ENCODE results near the gene HEBP1.

The HEBP1 gene

GRCh38 chr12:13032164-13032563 lies 32.1 kb upstream of the HEBP1 start:
- no peak for DNase-seq
- TF ChIP-seq GATA1 (IDR thresholded peaks at IDR 0.05; ENCODE audit: low read depth, low read length) (no peak), POLR2A (IDR thresholded peaks at IDR 0.05; ENCODE audit: low read length) (no peak)

DNA sequence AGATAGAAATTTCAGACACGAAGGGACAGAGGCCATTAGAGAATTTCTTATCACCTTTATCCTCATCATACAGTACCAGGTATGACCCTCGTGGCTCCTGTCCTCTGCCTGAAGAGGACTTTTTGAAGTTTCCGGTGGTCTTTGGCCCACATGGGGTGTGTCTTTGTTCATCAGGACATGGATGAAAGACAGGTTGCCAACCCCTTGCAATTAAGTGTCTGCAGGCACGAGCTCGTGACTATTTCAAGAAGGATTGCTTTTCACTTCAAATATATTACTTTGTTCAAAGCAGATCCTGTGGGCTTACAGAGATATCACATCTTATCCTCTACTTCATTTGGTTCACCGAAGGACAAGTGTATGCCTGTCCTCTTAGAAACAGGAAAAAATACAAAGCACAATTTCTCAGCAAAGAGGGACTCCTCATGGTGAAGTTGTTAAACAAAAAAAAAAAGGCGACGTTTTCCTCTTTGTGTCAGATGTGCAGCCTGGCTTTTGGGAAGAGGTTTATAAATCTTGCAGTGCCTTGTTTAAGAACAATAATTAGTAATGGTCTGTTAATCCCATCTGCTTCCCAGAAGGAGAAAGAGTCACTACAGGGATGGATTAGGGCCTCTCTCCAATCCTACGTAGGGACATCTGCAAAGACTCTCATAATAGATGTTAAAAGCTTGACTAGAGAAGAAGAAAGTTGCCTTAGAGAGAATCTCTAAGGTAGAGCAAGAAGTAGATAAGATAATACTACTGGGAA lies 30.7 kb upstream of the HEBP1 start:
- TF ChIP-seq POLR2A (IDR thresholded peaks at IDR 0.05; ENCODE audit: low read length): no peak
- no peak for TF ChIP-seq GATA1 (IDR thresholded peaks at IDR 0.05; ENCODE audit: low read depth, low read length)
- no peak for DNase-seq

DNA sequence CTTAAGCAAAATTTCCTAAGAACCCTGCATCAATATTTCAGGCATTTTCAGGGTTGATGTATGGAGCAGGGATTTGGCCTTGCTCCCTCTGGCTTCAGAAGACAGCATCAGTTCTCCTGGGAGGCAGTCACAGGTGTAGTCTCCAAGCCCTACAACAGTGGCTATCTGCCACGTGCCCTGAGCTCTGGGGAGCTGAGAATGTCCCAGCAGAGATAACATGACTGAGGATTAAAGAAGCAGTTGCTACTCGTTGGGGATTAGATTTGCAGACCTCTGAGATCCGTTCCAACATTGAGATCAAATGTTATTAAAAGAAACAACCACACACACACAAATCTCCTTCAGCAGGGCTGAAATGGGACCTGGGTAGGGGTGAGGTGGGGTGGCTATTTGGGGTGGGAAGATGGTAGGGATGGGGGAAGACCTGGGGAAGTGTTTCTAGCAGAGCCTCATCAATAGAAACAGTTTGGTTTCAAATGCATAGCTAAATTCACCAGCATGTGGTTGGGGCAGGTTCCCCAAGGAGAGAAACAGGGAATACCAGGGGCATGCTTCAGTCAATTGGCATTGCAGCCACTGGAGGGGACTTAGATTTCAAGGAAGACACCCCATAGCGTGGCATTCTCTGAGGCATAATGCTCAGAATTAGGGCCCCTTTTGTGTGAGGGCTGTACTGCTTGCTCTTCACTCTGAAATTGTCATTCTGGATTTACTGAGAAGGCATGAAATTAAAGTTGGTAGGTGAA lies 28.9 kb upstream of the HEBP1 start:
- TF ChIP-seq POLR2A (IDR thresholded peaks at IDR 0.05; ENCODE audit: low read length): no peak
- TF ChIP-seq GATA1 (IDR thresholded peaks at IDR 0.05; ENCODE audit: low read depth, low read length): no peak
- peak in 1 of 2 experiments; percentile 27 for DNase-seq

DNA sequence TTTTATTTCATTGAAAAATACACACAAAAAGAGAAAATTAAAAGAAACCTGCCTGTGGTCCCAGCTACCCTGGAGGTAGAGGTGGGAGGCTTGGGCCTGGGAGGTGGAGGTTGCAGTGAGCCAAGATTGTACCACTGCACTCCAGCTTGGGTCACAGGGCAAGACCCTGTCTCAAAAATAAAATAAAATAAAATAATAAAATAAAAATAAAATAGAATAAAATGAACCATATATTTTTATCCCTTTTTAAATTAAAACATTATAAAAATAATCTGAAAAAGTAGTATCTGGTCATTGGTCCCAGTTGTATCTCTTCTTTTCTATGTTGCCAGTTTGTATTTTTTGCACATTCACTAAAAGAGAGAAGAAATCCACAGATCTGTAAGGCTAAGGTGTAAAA lies 27.4 kb upstream of the HEBP1 start:
- no peak for DNase-seq
- TF ChIP-seq POLR2A (IDR thresholded peaks at IDR 0.05; ENCODE audit: low read length): no peak
- TF ChIP-seq GATA1 (IDR thresholded peaks at IDR 0.05; ENCODE audit: low read depth, low read length): no peak

- TF ChIP-seq POLR2A (IDR thresholded peaks at IDR 0.05; ENCODE audit: low read length) (no peak), GATA1 (IDR thresholded peaks at IDR 0.05; ENCODE audit: low read depth, low read length) (no peak)
- peak; percentile 71 to 85 for DNase-seq
These were observed 27.0 kb upstream of the HEBP1 start for GRCh38 chr12:13027032-13027431.

GRCh38 chr12:13026286-13026685 lies 26.2 kb upstream of the HEBP1 start:
- TF ChIP-seq POLR2A (IDR thresholded peaks at IDR 0.05; ENCODE audit: low read length) (no peak), GATA1 (IDR thresholded peaks at IDR 0.05; ENCODE audit: low read depth, low read length) (no peak)
- DNase-seq: no peak

- no peak for DNase-seq
- no peak for TF ChIP-seq GATA1 (IDR thresholded peaks at IDR 0.05; ENCODE audit: low read depth, low read length)
- TF ChIP-seq POLR2A (IDR thresholded peaks at IDR 0.05; ENCODE audit: low read length): no peak
These were observed 24.5 kb upstream of the HEBP1 start for GRCh38 chr12:13024531-13024916.

DNA sequence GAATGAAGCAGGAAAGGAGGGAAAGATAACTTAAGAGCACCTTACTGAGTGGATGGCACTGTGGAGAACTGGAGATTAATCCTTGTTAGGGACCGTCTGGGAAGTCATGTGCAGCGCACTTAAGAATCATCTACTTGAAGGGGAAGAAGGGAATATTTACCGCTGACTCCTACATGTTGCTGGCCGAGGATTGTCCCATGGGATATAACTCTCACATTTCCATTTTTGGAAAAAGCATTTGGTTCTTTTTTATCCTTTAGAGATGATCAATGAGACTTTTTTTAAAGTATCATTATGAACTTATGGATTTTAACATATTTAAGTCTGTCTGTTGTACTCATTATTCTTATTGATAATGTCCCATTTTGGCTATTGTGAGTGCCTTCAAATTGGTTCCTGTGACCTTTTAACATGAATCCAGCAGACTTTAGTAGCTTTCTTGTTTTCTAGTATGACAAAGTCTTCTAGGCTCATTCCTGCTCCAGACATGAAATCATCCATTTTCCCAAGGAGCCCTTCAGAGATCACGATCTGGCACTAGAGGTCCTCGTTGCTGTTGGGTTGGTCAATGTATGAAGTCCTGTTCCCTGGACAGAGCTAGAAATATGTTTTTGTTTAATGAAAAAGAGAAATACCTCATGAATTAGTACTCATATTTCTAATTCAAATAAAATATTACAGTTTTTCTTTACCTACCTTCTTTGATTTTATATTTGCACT lies 23.9 kb upstream of the HEBP1 start:
- TF ChIP-seq GATA1 (IDR thresholded peaks at IDR 0.05; ENCODE audit: low read depth, low read length): no peak
- TF ChIP-seq POLR2A (IDR thresholded peaks at IDR 0.05; ENCODE audit: low read length): no peak
- DNase-seq: no peak

DNA sequence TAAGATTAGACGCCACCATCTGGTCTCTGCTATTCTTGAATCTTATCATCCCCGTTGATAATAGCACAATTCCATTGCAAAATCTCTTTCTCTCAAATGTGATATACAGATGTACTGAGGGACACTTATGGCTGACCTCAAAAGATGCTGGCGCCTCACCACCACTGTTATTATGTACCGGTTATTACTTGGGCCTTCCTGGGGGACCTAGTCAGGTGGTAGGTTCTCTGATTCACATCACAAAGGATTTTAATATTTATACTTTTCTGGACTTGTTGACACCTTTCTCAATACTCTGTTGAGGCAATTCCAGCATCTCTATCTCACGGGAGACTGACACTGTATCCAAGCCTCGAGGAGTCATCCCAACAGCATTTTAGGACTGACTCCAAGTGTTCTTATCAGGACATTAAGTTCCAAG lies 22.8 kb upstream of the HEBP1 start:
- TF ChIP-seq POLR2A (IDR thresholded peaks at IDR 0.05; ENCODE audit: low read length) (no peak), GATA1 (IDR thresholded peaks at IDR 0.05; ENCODE audit: low read depth, low read length) (no peak)
- no peak for DNase-seq

GRCh38 chr12:13011098-13011497 lies 11.0 kb upstream of the HEBP1 start:
- TF ChIP-seq GATA1 (IDR thresholded peaks at IDR 0.05; ENCODE audit: low read depth, low read length) (no peak), POLR2A (IDR thresholded peaks at IDR 0.05; ENCODE audit: low read length) (no peak)
- DNase-seq: no peak

DNA sequence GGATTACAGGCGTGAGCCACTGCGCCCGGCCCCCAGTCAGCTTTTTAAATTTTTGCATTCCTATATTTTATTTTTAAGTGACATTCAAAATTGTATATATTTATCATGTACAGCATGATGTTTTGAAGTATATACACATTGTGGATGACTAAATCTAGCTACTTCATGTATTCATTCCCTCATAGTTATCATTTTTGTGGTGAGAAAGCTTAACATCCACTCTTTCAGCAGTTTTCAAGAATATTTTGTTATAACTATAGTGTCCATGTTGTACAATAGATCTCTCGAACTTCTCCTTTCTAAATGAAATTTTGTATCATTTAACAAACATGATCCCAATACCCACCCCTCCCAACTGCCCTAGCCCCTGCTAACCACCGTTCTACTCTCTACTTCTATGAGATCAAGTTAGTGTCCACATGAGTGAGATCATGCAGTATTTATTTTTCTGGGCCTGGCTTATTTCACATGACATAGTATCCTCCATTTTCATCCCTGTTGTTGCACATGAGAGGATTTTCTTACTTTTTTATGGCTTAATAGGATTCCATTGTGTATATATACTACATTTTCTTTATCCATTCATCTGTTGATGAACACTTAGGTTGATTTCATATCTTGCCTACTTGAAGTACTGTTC lies 8.8 kb upstream of the HEBP1 start:
- no peak for DNase-seq
- no peak for TF ChIP-seq GATA1 (IDR thresholded peaks at IDR 0.05; ENCODE audit: low read depth, low read length)
- no peak for TF ChIP-seq POLR2A (IDR thresholded peaks at IDR 0.05; ENCODE audit: low read length)

DNA sequence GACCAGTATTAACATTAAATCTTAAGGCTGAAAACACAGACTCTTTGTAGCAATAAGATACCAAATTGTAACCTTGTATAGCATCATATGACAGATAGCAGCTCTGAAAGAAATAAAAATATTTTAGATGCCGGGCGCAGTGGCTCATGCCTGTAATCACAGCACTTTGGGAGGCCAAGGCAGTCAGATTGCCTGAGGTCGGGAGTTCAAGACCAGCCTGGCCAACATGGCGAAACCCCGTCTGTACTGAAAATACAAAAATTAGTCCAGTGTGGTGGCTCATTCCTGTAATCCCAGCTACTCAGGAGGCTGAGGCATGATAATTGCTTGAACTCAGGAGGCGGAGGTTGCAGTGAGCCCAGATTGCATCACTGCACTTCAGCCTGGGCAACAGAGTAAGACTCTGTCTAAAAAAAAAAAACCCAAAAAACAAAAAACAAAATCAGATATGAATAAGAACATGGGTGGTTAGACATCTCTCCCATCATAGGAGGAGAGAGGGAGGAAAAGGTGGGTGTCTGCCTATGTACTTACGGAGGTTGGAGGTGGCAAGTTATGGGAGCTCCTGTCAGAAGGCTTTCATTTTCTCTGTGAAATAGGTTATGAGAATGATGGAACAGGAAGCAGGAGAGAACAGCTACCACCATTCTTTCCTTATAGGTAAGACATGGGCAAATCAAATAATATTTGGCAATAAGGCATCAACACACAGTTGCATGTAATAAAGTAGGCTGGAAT lies 7.6 kb upstream of the HEBP1 start:
- DNase-seq: no peak
- TF ChIP-seq POLR2A (IDR thresholded peaks at IDR 0.05; ENCODE audit: low read length) (no peak), GATA1 (IDR thresholded peaks at IDR 0.05; ENCODE audit: low read depth, low read length) (no peak)

DNA sequence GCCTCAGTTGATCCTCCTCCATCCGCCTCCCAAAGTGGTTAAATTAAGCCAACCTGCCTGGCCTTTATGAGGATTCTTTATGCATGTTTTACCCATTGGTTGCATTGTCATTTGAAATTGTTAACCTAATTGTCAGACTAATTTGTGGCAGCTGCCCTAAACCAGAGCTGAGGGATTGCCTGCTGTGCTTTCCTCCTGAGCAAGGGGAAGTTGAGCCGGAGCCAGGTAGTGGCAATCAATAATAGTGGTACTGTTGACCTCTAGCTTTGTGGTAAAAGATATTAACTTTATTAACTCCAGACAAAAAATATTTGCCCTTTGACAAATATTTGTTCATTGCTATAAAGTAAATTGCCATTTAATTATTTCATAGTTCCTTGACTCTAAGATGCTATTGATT lies 5.6 kb upstream of the HEBP1 start:
- DNase-seq: no peak
- TF ChIP-seq GATA1 (IDR thresholded peaks at IDR 0.05; ENCODE audit: low read depth, low read length) (no peak), POLR2A (IDR thresholded peaks at IDR 0.05; ENCODE audit: low read length) (no peak)

All from erythroblast (primary cell).